Spleen (tissue), 11 donors: ENCODE data around the gene FGD4. TPM values are rescaled to one million over a fixed set of nuclear protein-coding genes. Genes with fewer than 3 reads are reported as not detected.

ENCODE experiments used
- DNase-seq: peaks from one replicate; pipeline ENCODE4 v3.0.0-alpha.2; 2020
- H3K27ac ChIP-seq, 8 donors: fragments of 200-600 bp; sonication (generic) in 7 of 8; 1 replicate in 4 of 8; 2 replicates in 4 of 8; pipeline versions ENCODE4 v1.5.0 to v1.8.0; 2016 to 2021; ENCODE audit warnings: inconsistent platforms in 4 of 8, mild to moderate bottlenecking in 4 of 8, moderate library complexity in 1 of 8
- H3K27me3 ChIP-seq, 7 donors: fragments of 200-600 bp; sonication (generic) in 6 of 7; replicated peaks in 1 of 7; 1 replicate in 4 of 7; 2 replicates in 3 of 7; pipeline versions ENCODE4 v1.5.0 to v1.8.0; 2016 to 2021; ENCODE audit warnings: inconsistent platforms in 3 of 7, mild to moderate bottlenecking in 1 of 7
- H3K36me3 ChIP-seq, 6 donors: fragments of 200-600 bp; sonication (generic) in 5 of 6; 1 replicate in 4 of 6; 2 replicates in 2 of 6; pipeline versions ENCODE4 v1.5.0 to v1.8.0; 2016 to 2021; ENCODE audit warnings: inconsistent platforms in 2 of 6
- H3K4me1 ChIP-seq, 6 donors: fragments of 200-600 bp; sonication (generic) in 5 of 6; 1 replicate in 3 of 6; 2 replicates in 3 of 6; pipeline versions ENCODE4 v1.5.0 to v1.8.0; 2016 to 2021; ENCODE audit warnings: inconsistent platforms in 3 of 6
- H3K4me3 ChIP-seq, 8 donors: fragments of 200-600 bp; sonication (generic) in 7 of 8; 1 replicate in 4 of 8; 2 replicates in 4 of 8; pipeline versions ENCODE4 v1.5.0 to v1.8.0; 2016 to 2021; ENCODE audit warnings: inconsistent platforms in 4 of 8, mild to moderate bottlenecking in 4 of 8, moderate library complexity in 2 of 8
- H3K9me3 ChIP-seq, 8 donors: fragments of 200-600 bp; sonication (generic) in 7 of 8; 1 replicate in 4 of 8; 2 replicates in 4 of 8; pipeline versions ENCODE4 v1.5.0 to v1.8.0; 2016 to 2021; ENCODE audit warnings: inconsistent platforms in 4 of 8
- CTCF ChIP-seq, 11 experiments: fragments of 200-600 bp in 7 of 11; fragments of 450-650 bp in 4 of 11; sonication (generic) in 4 of 11; IDR thresholded peaks in 8 of 11; conservative IDR thresholded peaks in 3 of 11; 1 replicate in 7 of 11; 2 replicates in 4 of 11; pipeline versions ENCODE4 v1.4.0 to v1.8.0; 2016 to 2021; ENCODE audit warnings: antibody characterized with exemption in 11 of 11, inconsistent platforms in 4 of 11, mild to moderate bottlenecking in 1 of 11
- POLR2A ChIP-seq, 3 donors: fragments of 450-650 bp; IDR thresholded peaks; one replicate each; pipeline ENCODE4 v1.5.1; 2017; ENCODE audit warnings: antibody characterized with exemption in 3 of 3, mild to moderate bottlenecking in 1 of 3
- POLR2AphosphoS5 ChIP-seq, 3 donors: sonication (generic); formaldehyde crosslinking; IDR thresholded peaks; one replicate each; pipeline ENCODE4 v1.5.1; 2017; ENCODE audit warnings: antibody characterized with exemption in 3 of 3
- WGBS, 5 donors: extraction: QIAGEN DNeasy Blood & Tissue Kit in 3 of 5; methylation state at CpG; one replicate each; pipeline versions ENCODE4 v1.1.5 to v1.1.7; 2013 to 2018; 5-methylcytosine and 5-hydroxymethylcytosine counted together
- intact Hi-C: fragments of 100-400 bp; cut with DNase I; formaldehyde crosslinking; loops from one replicate; pipeline ENCODE4 v1.15.0; 2023; ENCODE audit warnings: low total_unique reads
- polyA plus RNA-seq, 3 donors: library from polyadenylated mRNA; stranded (reverse); fragments of 200-250 nt; gene quantifications; one replicate each; pipeline ENCODE4 v1.2.1, GENCODE V29; 2013
- total RNA-seq, 7 donors: library from RNA; depleted of rRNA in 3 of 7; stranded (reverse); fragments of >200 nt in 3 of 7; fragmentation: NEBNext Ultra II Directional in 4 of 7; extraction: Animal tissue kit (Norgen Biotek cat#: 25700) in 4 of 7; gene quantifications; one replicate each; pipeline versions ENCODE4 v1.1.0 to v1.2.1, GENCODE V29; 2016 to 2021
- donor health status: healthy with polysubstance abuse.
- donor health status: DM: no; HTN: no; CAD: no; lungs with moderate emphysema.
- donor health status: DM: no; HTN: no; CAD: no.
- donor health status: Bipolar disorder and iron deficiency.
- donor health status: healthy.
- donor health status: DM: no; HTN: no; CAD: no.
- donor health status: DM: yes; HTN: yes; CAD: no.

Gene FGD4
- total and polyA plus RNA-seq, 10 donors = 1.0 to 44.4 (median 25.7) TPM

GRCh38 chr12:32535288-32535999 is 136.1 kb downstream of the FGD4 start:
- TF ChIP-seq POLR2A (IDR thresholded peaks at IDR 0.05) (no peak), CTCF (IDR thresholded peaks at IDR 0.05 in 8 of 11, conservative IDR thresholded peaks at IDR 0.05 in 3 of 11) (no peak), POLR2AphosphoS5 (IDR thresholded peaks at IDR 0.05) (peak; percentile 48 to 76 (median 61))
- Histone ChIP-seq H3K4me1 (peaks cover 5 to 72% (median 41%) of the 10 kb centered on the region in 6 donors), H3K27ac (peak overlapping the region; percentile 23 to 83 (median 76)), H3K4me3 (peak overlapping the region; percentile 18 to 65 (median 37)), H3K27me3 (no peaks in the 10 kb centered on the region), H3K9me3 (no peaks in the 10 kb centered on the region), H3K36me3 (no peaks in the 10 kb centered on the region)
- 2 to 6% (median 3%) methylated on average over 6 of the region's 6 CpGs for WGBS, 5 donors
- peak; percentile 85 for DNase-seq
- intact Hi-C loops = no loop called here

- no peaks in the 10 kb centered on the region for H3K36me3 ChIP-seq
- 23 to 45% (median 32%) methylated on average over 1 of the region's 1 CpG for WGBS, 5 donors
- peak overlapping the region in 4 of 8 donors; percentile 34 to 65 (median 44) for H3K4me3 ChIP-seq
- no peaks in the 10 kb centered on the region for H3K9me3 ChIP-seq
- TF ChIP-seq CTCF (IDR thresholded peaks at IDR 0.05 in 8 of 11, conservative IDR thresholded peaks at IDR 0.05 in 3 of 11) (no peak), POLR2A (IDR thresholded peaks at IDR 0.05) (no peak), POLR2AphosphoS5 (IDR thresholded peaks at IDR 0.05) (no peak)
- intact Hi-C loops = no loop called here
- H3K4me1 ChIP-seq = peaks cover 5 to 77% (median 43%) of the 10 kb centered on the region in 6 donors
- DNase-seq = no peak
- H3K27ac ChIP-seq = peak overlapping the region in 7 of 8 donors; percentile 73 to 83 (median 77)
- no peaks in the 10 kb centered on the region for H3K27me3 ChIP-seq
Measured at GRCh38 chr12:32536000-32536345, 136.6 kb downstream of the FGD4 start.

GRCh38 chr12:32541754-32542374 is 142.5 kb downstream of the FGD4 start:
- 54 to 83% (median 71%) methylated on average over 3 of the region's 3 CpGs for WGBS, 5 donors
- H3K36me3 ChIP-seq = no peaks in the 10 kb centered on the region
- DNase-seq = no peak
- peak overlapping the region in 4 of 8 donors; percentile 43 to 66 (median 50) for H3K27ac ChIP-seq
- no peak overlapping the region for H3K4me3 ChIP-seq
- no peaks in the 10 kb centered on the region for H3K9me3 ChIP-seq
- no peaks in the 10 kb centered on the region for H3K27me3 ChIP-seq
- intact Hi-C loops = no loop called here
- peaks cover 7 to 74% (median 23%) of the 10 kb centered on the region in 6 donors for H3K4me1 ChIP-seq
- TF ChIP-seq CTCF (IDR thresholded peaks at IDR 0.05 in 8 of 11, conservative IDR thresholded peaks at IDR 0.05 in 3 of 11) = no peak
- TF ChIP-seq POLR2A (IDR thresholded peaks at IDR 0.05) = no peak
- TF ChIP-seq POLR2AphosphoS5 (IDR thresholded peaks at IDR 0.05) = no peak
